Endothelial cell (in vitro differentiated cells): Measurements from ENCODE around the gene OTOS. TPM values are rescaled to one million over a fixed set of nuclear protein-coding genes. Genes with fewer than 3 reads are reported as not detected.

Experiments used
- DNase-seq: peaks from one replicate; pipeline ENCODE4 v3.0.0; 2021; ENCODE audit warnings: low spot score
- H3K27ac Mint-ChIP-seq: one replicate; pipeline ENCODE4 v1.8.0; 2021; ENCODE audit warnings: mixed read lengths, inconsistent platforms; ENCODE audit not compliant: unreplicated experiment
- H3K27me3 Mint-ChIP-seq: one replicate; pipeline ENCODE4 v1.8.0; 2021; ENCODE audit warnings: mild to moderate bottlenecking, moderate library complexity, mixed read lengths, inconsistent platforms; ENCODE audit not compliant: unreplicated experiment
- H3K36me3 Mint-ChIP-seq: one replicate; pipeline ENCODE4 v1.8.0; 2021; ENCODE audit warnings: mild to moderate bottlenecking, low read depth, mixed read lengths, inconsistent platforms; ENCODE audit not compliant: unreplicated experiment
- H3K4me1 Mint-ChIP-seq: one replicate; pipeline ENCODE4 v1.8.0; 2021; ENCODE audit warnings: mild to moderate bottlenecking, mixed read lengths, inconsistent platforms; ENCODE audit not compliant: unreplicated experiment
- H3K4me3 Mint-ChIP-seq: one replicate; pipeline ENCODE4 v1.8.0; 2021; ENCODE audit warnings: mild to moderate bottlenecking, mixed read lengths, inconsistent platforms; ENCODE audit not compliant: unreplicated experiment
- H3K9me3 Mint-ChIP-seq: one replicate; pipeline ENCODE4 v1.8.0; 2021; ENCODE audit warnings: mixed read lengths, inconsistent platforms; ENCODE audit not compliant: unreplicated experiment
- CTCF ChIP-seq: fragments of 200-600 bp; sonication (generic); IDR thresholded peaks from one replicate; pipeline ENCODE4 v1.5.0; 2021; ENCODE audit warnings: antibody characterized with exemption; ENCODE audit not compliant: unreplicated experiment
- total RNA-seq: library from RNA; stranded (reverse); fragmentation: NEBNext Ultra II Directional; extraction: Animal tissue kit (Norgen Biotek cat#: 25700); gene quantifications from one replicate; pipeline ENCODE4 v1.2.1, GENCODE V29; 2021; ENCODE audit not compliant: unreplicated experiment

Gene OTOS
- total RNA-seq, 1 donor from 2014 or later = not detected

- peak within 1 kb of the TSS; percentile 91 for H3K27ac Mint-ChIP-seq
- H3K9me3 Mint-ChIP-seq = no peaks in the 10 kb centered on the region
- peaks cover 11% of the 10 kb centered on the region for H3K27me3 Mint-ChIP-seq
- H3K4me1 Mint-ChIP-seq = peaks cover 14% of the 10 kb centered on the region
- peak; percentile 90 for DNase-seq
- peak within 1 kb of the TSS; percentile 99 for H3K4me3 Mint-ChIP-seq
- TF ChIP-seq CTCF = no peak
- H3K36me3 Mint-ChIP-seq = peaks cover 32% of the 10 kb centered on the region
These were observed 4.3 kb downstream of the OTOS start, which contains the start of gene COPS9 for GRCh38 chr2:240136013-240136670. Gene COPS9, minus strand, starts transcription at chr2:240136305. Its CDS starts 21 bp downstream, at chr2:240136284.

- no peaks in the 10 kb centered on the region for H3K9me3 Mint-ChIP-seq
- no peak for DNase-seq
- H3K4me1 Mint-ChIP-seq = peaks cover 14% of the 10 kb centered on the region
These were observed 4.8 kb downstream of the OTOS start for GRCh38 chr2:240135706-240136012.

GRCh38 chr2:240134956-240135520, 5.4 kb downstream of the OTOS start:
- Mint-ChIP-seq H3K36me3 (peaks cover 34% of the 10 kb centered on the region), H3K9me3 (no peaks in the 10 kb centered on the region), H3K4me3 (peak overlapping the region; percentile 99), H3K4me1 (peaks cover 14% of the 10 kb centered on the region), H3K27ac (peak overlapping the region; percentile 91), H3K27me3 (peaks cover 11% of the 10 kb centered on the region)
- DNase-seq = no peak
- no peak for TF ChIP-seq CTCF

More at GRCh38 chr2:240135706-240136012, 4.8 kb downstream of the OTOS start:
- Mint-ChIP-seq H3K27ac (peak overlapping the region; percentile 91), H3K27me3 (peaks cover 11% of the 10 kb centered on the region), H3K4me3 (peak overlapping the region; percentile 99), H3K36me3 (peaks cover 33% of the 10 kb centered on the region)
- no peak for TF ChIP-seq CTCF

- no peak for TF ChIP-seq CTCF
- DNase-seq = no peak
- H3K36me3 Mint-ChIP-seq = peaks cover 37% of the 10 kb centered on the region
- H3K27me3 Mint-ChIP-seq = peaks cover 11% of the 10 kb centered on the region
- peaks cover 14% of the 10 kb centered on the region for H3K4me1 Mint-ChIP-seq
- H3K4me3 Mint-ChIP-seq = peak overlapping the region; percentile 85
- H3K9me3 Mint-ChIP-seq = no peaks in the 10 kb centered on the region
- no peak overlapping the region for H3K27ac Mint-ChIP-seq
These were observed 6.0 kb downstream of the OTOS start for GRCh38 chr2:240134466-240134865.

- H3K27me3 Mint-ChIP-seq = peaks cover 11% of the 10 kb centered on the region
- H3K4me1 Mint-ChIP-seq = peaks cover 14% of the 10 kb centered on the region
- no peak overlapping the region for H3K27ac Mint-ChIP-seq
- no peak overlapping the region for H3K4me3 Mint-ChIP-seq
- DNase-seq = no peak
- no peaks in the 10 kb centered on the region for H3K9me3 Mint-ChIP-seq
- peaks cover 37% of the 10 kb centered on the region for H3K36me3 Mint-ChIP-seq
- TF ChIP-seq CTCF = no peak
These were observed 7.1 kb downstream of the OTOS start for GRCh38 chr2:240133401-240133800.
